Fibroblast of lung (primary cell): ENCODE data around the gene TMEM175. TPM values are rescaled to one million over a fixed set of nuclear protein-coding genes. Genes with fewer than 3 reads are reported as not detected.

Experiments used
- DNase-seq, 2 donors: peaks; one replicate each; pipeline versions ENCODE4 v3.0.0 to v3.0.0-alpha.2; 2010; ENCODE audit warnings: low read depth in 2 of 2
- H2AFZ ChIP-seq: 2 replicates; pipeline ENCODE4 v1.5.1; 2012; ENCODE audit warnings: low read length, control low read depth, inconsistent platforms
- H3K27ac ChIP-seq: 2 replicates; pipeline ENCODE4 v1.5.1; 2011; ENCODE audit warnings: low read length, control low read depth; ENCODE audit not compliant: insufficient read depth
- H3K27me3 ChIP-seq: 2 replicates; pipeline ENCODE4 v1.5.1; 2011; ENCODE audit warnings: mild to moderate bottlenecking, low read length; ENCODE audit not compliant: control insufficient read depth, insufficient read depth
- H3K36me3 ChIP-seq: 2 replicates; pipeline ENCODE4 v1.5.1; 2011; ENCODE audit warnings: low read length; ENCODE audit not compliant: control insufficient read depth, insufficient read depth
- H3K4me1 ChIP-seq: 2 replicates; pipeline ENCODE4 v1.5.1; 2011; ENCODE audit warnings: low read length; ENCODE audit not compliant: control insufficient read depth, insufficient read depth; ENCODE audit errors: extremely low read depth
- H3K4me2 ChIP-seq: 2 replicates; pipeline ENCODE4 v1.5.1; 2011; ENCODE audit warnings: low read length, control low read depth; ENCODE audit not compliant: insufficient read depth; ENCODE audit errors: extremely low read depth
- H3K4me3 ChIP-seq, 4 experiments: fragments of 200-600 bp in 1 of 4; sonication (generic) in 1 of 4; replicated peaks in 1 of 4; 2 replicates each; pipeline ENCODE4 v1.5.1; 2011 to 2016; ENCODE audit warnings: low read length in 4 of 4, low read depth in 3 of 4, mild to moderate bottlenecking in 3 of 4, control low read depth in 2 of 4, inconsistent platforms in 1 of 4, mixed read lengths in 1 of 4; ENCODE audit not compliant: insufficient read depth in 1 of 4; ENCODE audit errors: control extremely low read depth in 1 of 4
- H3K79me2 ChIP-seq: 2 replicates; pipeline ENCODE4 v1.5.1; 2012; ENCODE audit warnings: mild to moderate bottlenecking, low read length, inconsistent platforms; ENCODE audit not compliant: control insufficient read depth, insufficient read depth
- H3K9ac ChIP-seq: 2 replicates; pipeline ENCODE4 v1.5.1; 2011; ENCODE audit warnings: mild to moderate bottlenecking, low read length, control low read depth; ENCODE audit not compliant: insufficient read depth
- H3K9me3 ChIP-seq: 2 replicates; pipeline ENCODE4 v1.5.1; 2012; ENCODE audit warnings: low read depth, low read length; ENCODE audit not compliant: control insufficient read depth, insufficient read depth
- H4K20me1 ChIP-seq: 2 replicates; pipeline ENCODE4 v1.5.1; 2011; ENCODE audit warnings: low read length; ENCODE audit not compliant: control insufficient read depth, insufficient read depth; ENCODE audit errors: extremely low read depth
- CTCF ChIP-seq, 2 donors: IDR thresholded peaks in 1 of 2; conservative IDR thresholded peaks in 1 of 2; 1 replicate in 1 of 2; 2 replicates in 1 of 2; pipeline ENCODE4 v1.5.1; 2011 to 2012; ENCODE audit warnings: low read length in 2 of 2, control low read depth in 1 of 2, inconsistent platforms in 1 of 2, low read depth in 1 of 2, mild to moderate bottlenecking in 1 of 2
- EZH2 ChIP-seq: IDR thresholded peaks from 2 replicates; pipeline ENCODE4 v1.5.1; 2012; ENCODE audit warnings: low read length, control low read depth, mild to moderate bottlenecking; ENCODE audit errors: missing control alignments
- polyA plus RNA-seq, 2 donors: library from polyadenylated mRNA; depleted of rRNA in 1 of 2; stranded (reverse) in 1 of 2; unstranded in 1 of 2; fragments of >200 nt; gene quantifications; 2 replicates each; pipeline ENCODE4 v1.2.1, GENCODE V29; 2011 to 2012; ENCODE audit warnings: missing spikeins in 1 of 2
- total RNA-seq: library from RNA; depleted of rRNA; stranded (reverse); fragments of >200 nt; gene quantifications from 2 replicates; pipeline ENCODE4 v1.2.1, GENCODE V29; 2014

Gene TMEM175
- total and polyA plus RNA-seq, 2 donors (not counting 1 experiment from before 2014, with no cell fraction given) = 16.3 to 23.9 TPM

- Histone ChIP-seq H3K9ac (no peak overlapping the region), H3K9me3 (no peaks in the 10 kb centered on the region), H2AFZ (no peak overlapping the region), H3K4me1 (no peaks in the 10 kb centered on the region), H3K36me3 (peaks cover 15% of the 10 kb centered on the region), H4K20me1 (no peaks in the 10 kb centered on the region), H3K4me3 (no peak overlapping the region), H3K27me3 (no peaks in the 10 kb centered on the region), H3K4me2 (no peak overlapping the region), H3K27ac (no peak overlapping the region), H3K79me2 (no peaks in the 10 kb centered on the region)
- no peak for DNase-seq
- no peak for TF ChIP-seq EZH2
These were observed 32.7 kb upstream of the TMEM175 start for GRCh38 chr4:899556-899906.

DNA sequence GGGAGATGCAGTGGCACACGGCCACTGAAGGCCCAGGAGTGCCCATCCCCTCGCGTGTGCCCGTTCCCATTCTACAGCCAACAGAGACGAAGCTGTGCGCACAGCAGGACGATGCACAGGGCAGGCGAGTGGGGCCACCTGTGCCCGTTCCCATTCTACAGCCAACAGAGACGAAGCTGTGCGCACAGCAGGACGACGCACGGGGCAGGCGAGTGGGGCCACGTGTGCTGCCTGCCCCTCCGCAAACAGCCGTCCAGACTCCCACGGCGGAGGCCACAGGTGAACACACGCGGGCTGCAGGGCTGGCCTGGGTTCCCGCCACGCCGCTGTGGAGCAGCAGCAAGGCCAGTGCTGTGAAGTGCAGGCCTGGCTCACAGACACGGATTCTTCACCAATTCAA, 32.2 kb upstream of the TMEM175 start:
- DNase-seq = no peak
- Histone ChIP-seq H3K9me3 (no peaks in the 10 kb centered on the region), H3K27ac (no peak overlapping the region), H3K4me3 (no peak overlapping the region), H3K4me1 (no peaks in the 10 kb centered on the region), H2AFZ (no peak overlapping the region), H3K4me2 (no peak overlapping the region), H3K9ac (no peak overlapping the region), H3K79me2 (no peaks in the 10 kb centered on the region), H3K27me3 (no peaks in the 10 kb centered on the region), H3K36me3 (peaks cover 15% of the 10 kb centered on the region), H4K20me1 (no peaks in the 10 kb centered on the region)
- TF ChIP-seq CTCF (conservative IDR thresholded peaks at IDR 0.05 in 1 of 2, IDR thresholded peaks at IDR 0.05 in 1 of 2; ENCODE audit: low read depth in 1 of 2, low read length in 2 of 2) = no peak
- no peak for TF ChIP-seq EZH2

DNA sequence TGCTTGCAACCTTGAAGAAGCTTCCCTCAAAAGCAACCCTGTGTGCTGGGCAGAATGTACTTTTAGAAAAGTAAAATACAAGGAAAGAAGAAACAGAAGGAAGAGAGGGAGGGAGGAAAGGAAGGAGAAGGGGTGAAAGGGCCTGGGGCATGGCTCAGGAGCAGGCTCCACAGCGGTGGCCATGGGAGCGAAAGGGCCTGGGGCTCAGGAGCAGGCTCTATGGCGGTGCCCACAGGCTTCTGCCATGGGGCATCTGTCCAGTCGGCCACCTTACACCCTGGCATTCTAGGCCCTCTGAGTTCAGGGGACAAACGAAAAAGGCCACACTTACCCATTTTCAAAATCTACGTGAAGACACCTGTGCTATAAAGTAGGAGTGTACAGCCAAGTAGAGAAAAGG, 31.5 kb upstream of the TMEM175 start:
- no peak overlapping the region for H3K4me2 ChIP-seq
- no peak for TF ChIP-seq CTCF (conservative IDR thresholded peaks at IDR 0.05 in 1 of 2, IDR thresholded peaks at IDR 0.05 in 1 of 2; ENCODE audit: low read depth in 1 of 2, low read length in 2 of 2)
- no peak for TF ChIP-seq EZH2
- H3K27me3 ChIP-seq = no peaks in the 10 kb centered on the region
- no peak overlapping the region for H2AFZ ChIP-seq
- H4K20me1 ChIP-seq = no peaks in the 10 kb centered on the region
- peaks cover 3% of the 10 kb centered on the region for H3K79me2 ChIP-seq
- H3K4me3 ChIP-seq = no peak overlapping the region
- no peaks in the 10 kb centered on the region for H3K4me1 ChIP-seq
- peaks cover 13% of the 10 kb centered on the region for H3K36me3 ChIP-seq
- no peak overlapping the region for H3K27ac ChIP-seq
- no peaks in the 10 kb centered on the region for H3K9me3 ChIP-seq
- no peak overlapping the region for H3K9ac ChIP-seq
- DNase-seq = no peak
